ENCODE data around the gene IGFBP5.

IGFBP5 gene

GRCh38 chr2:216687646-216688045 lies 7.7 kb downstream of the IGFBP5 start:
- no peak for DNase-seq (ENCODE audit: low read depth)

- no peak for DNase-seq (ENCODE audit: low read depth)
Observed at GRCh38 chr2:216687111-216687510, 8.2 kb downstream of the IGFBP5 start.

DNA sequence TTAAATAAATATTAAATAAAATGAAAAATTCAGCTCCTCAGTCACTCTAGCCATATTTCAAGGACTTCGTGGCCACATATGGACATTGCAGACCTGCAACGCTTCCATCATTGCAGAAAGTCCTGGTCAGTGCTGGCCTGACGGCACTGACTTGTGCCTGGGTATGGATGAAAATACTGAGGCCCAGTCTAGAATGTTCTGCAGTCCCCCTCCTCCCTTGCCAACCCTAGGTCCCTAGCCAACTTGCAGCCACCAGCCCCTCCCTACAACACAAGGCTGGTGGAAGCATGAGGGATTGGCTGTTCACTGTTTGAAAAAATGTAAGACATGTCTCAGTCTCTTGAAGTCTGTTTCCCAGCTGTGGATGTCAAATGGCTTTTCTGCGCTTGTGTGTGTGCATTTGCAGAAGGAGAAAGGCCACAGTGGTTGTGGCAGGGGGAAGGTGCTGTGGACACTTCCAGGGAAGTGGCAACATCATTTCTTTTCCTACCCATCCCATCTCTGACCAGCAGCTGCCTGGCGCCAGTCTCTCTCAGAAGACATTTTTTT lies 9.9 kb downstream of the IGFBP5 start:
- DNase-seq (ENCODE audit: low read depth): no peak

GRCh38 chr2:216683846-216684245 lies 11.5 kb downstream of the IGFBP5 start:
- DNase-seq (ENCODE audit: low read depth): no peak

DNA sequence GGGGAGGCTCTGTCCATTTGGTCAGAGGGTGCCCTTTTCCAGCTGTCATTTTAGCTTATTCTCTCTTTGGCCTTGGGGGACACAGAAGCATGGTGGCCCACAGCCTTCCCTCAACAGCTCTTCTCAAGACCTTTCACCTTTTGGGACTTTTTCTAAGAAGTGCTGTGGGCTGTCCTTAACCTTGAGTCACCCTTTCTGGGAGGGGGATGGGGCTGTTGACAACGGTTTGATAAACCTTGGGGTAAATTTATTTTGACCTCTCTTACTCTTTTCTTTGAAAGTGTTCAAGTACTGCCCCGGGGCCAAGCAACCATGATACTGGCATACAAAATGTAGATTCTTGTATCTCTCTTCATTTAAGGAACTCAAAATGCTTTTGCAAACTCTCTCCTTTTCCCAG lies 13.7 kb downstream of the IGFBP5 start:
- no peak for DNase-seq (ENCODE audit: low read depth)

DNA sequence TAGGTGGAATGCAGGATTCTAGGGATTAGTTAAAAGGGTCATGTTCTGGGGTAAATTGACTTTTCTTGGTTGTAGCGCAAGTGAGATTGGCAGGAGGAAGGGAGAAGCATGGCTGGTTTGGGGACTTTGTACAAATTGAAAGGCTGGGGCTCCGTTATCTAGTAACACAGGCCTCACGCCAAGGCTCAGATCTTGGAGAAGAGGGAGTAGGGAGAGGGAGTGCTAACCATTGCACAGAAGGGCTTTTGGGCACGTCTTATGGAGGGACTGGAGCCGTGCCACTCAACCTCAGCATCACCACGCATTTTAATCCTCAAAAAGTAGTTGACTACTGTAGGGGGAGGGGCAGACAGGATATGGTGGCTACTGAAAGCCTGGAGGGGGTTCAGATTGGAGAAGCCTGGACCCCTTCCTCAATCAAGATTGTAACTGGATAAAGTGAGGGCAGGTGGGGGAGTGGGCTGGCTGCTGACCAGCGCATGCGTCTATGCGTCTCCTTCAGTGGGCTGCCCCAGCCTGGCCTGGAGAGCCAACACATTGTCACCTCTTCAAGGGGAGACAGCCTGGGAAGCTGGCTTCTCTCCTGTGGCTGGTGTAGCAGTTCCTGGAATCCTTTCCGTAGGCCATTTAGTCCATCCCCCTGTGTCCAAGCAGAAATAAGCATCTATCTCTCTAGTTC lies 14.3 kb downstream of the IGFBP5 start:
- DNase-seq (ENCODE audit: low read depth): no peak

- no peak for DNase-seq (ENCODE audit: low read depth)
Observed at GRCh38 chr2:216679658-216680024, 15.7 kb downstream of the IGFBP5 start.

GRCh38 chr2:216678813-216679657 lies 16.3 kb downstream of the IGFBP5 start:
- DNase-seq (ENCODE audit: low read depth): no peak

DNA sequence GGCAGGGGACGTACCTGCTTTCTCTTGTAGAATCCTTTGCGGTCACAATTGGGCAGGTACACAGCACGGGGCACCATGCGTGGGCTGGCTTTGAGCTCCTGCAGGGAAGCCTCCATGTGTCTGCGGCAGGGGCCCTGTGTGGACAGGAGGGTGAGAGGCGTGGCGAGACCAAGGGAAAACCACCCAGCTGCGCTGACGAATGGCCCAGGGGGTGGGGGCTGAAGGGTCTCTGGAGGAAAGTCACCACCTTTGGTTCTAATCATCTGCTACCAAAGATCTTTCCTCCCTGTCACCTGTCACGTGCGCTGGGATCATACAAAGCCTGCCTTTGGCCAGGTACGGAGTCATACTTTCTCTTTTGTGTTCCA lies 17.3 kb downstream of the IGFBP5 start:
- no peak for DNase-seq (ENCODE audit: low read depth)

GRCh38 chr2:216677439-216678097 lies 17.8 kb downstream of the IGFBP5 start:
- DNase-seq (ENCODE audit: low read depth): no peak

DNA sequence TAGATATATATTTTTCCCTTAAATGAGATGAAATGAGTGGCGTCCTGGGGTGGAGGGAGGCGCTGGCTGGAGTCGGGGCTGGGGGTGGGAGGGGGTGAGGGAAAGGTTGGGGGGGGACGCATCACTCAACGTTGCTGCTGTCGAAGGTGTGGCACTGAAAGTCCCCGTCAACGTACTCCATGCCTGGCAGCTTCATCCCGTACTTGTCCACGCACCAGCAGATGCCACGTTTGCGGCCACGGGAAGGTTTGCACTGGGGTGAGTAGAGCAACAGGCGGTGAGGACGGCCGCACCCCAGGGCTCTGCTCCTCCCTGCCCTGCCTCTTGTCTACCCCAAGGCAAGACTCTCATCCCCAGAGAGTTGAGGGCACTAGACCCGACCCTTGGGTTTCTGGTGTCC lies 18.7 kb downstream of the IGFBP5 start:
- no peak for DNase-seq (ENCODE audit: low read depth)

GRCh38 chr2:216674376-216674775 lies 21.0 kb downstream of the IGFBP5 start:
- DNase-seq (ENCODE audit: low read depth): no peak

DNA sequence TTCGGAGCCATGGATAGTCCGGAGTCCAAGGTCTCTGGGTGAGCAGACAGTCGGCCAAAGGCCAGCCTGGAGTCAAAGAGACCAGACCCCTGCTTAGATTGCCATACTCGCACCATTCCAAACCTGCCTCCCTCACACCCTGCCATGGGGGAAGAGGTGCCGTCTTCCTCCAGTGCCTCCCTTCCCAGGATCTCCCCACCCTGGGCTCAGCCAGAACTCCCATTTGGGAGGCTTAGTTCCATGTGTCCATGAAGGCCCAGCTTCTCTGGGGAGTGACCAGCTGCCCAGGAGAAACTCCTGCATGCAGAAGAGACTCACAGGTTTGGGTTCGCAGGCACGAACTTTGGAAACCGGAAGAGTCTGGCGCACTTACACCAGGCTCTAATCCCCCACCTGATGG lies 21.7 kb downstream of the IGFBP5 start:
- no peak for DNase-seq (ENCODE audit: low read depth)

DNA sequence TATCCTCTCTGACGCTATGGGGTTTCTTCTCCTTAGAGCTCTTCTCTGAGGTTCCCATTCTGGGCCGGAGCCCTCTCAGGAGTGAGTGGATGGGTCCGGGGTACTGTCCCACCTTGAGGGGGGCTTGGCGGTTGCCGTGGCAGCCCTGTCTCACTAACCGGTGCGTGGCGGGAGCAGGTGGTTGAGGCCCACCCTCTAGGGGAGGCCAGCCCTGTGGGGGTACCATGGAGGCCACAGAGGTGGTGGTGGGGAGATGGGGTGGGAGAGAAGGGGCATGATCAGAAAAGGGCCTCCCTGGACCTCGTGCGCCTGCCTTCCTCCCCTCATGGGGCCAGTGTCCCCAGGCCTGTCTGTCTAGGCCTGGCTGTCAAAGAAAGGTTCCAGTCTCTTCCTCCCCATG lies 22.3 kb downstream of the IGFBP5 start:
- DNase-seq (ENCODE audit: low read depth): no peak

GRCh38 chr2:216672466-216672865 lies 22.9 kb downstream of the IGFBP5 start:
- no peak for DNase-seq (ENCODE audit: low read depth)

DNA sequence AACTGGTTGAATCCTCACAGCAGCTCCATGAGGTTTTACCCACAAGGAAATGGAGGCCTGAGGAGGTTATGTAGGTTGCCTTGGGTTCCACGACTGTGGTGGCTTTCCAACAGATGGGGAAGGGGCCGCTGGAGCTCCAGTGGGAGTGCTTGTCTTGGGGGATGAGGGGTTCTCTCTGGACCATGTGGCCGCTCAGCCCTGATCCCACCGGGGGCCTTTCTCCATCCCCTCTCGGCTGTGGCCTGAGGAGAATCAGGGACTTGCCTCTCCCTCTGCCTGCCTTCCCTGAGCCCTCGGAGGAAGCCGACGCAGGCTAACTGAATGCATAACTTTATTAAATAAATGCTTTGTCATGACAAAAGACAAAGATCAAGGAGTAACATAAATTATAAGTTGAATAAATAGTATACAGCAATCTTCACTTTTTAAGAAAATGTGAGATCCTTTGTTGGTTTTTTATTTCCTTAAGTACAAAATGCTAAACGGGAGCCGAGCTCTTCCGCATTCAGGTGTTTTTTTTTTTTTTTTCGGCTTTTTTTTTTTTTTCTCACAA lies 23.5 kb downstream of the IGFBP5 start:
- no peak for DNase-seq (ENCODE audit: low read depth)

GRCh38 chr2:216671081-216671411 lies 24.3 kb downstream of the IGFBP5 start:
- DNase-seq (ENCODE audit: low read depth): no peak

DNA sequence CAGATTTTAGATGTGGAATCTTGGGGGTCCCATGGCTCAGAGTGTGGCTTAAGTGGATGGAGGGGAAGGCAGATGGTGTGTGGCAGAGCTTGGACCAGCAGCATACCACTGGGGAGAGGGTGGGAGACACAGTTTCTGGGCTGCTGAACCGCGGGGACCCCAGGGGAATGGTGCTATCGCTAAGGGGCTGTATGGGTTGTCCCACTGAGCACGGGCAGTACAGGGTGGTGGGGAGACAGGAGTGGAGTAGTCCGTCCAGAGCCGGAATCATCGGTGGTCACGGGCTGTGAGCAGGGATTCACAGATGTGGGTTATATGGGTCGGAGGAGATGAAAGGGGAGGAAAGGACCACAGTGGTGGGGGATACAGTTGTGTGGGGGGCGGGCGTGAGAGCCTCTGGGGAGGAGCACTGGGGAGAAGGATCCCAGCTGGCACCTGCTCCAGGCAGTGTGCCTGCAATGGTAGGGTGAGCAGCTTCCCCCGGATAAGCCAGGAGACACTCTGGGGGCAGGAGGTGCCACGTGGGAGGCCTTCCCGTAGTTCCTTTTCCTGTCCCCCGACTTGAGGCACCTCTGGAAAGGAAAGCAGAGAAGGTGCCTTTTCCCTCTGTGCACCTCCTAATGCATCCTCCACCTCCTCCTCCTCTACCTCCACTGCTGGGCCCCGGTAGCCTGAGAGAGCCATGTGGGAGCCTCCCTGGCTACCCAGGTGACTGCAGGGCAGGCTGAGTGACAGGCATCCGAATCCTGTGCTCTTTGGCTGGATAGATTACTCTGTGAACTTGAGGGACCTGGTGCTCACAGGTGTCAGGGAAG lies 24.9 kb downstream of the IGFBP5 start:
- DNase-seq (ENCODE audit: low read depth): no peak

GRCh38 chr2:216666461-216667233 lies 28.7 kb downstream of the IGFBP5 start:
- peak; percentile 27 for DNase-seq (ENCODE audit: low read depth)

GRCh38 chr2:216665717-216666116 lies 29.6 kb downstream of the IGFBP5 start:
- no peak for DNase-seq (ENCODE audit: low read depth)

GRCh38 chr2:216665242-216665641 lies 30.1 kb downstream of the IGFBP5 start:
- no peak for DNase-seq (ENCODE audit: low read depth)

All from activated T-helper 9 cell treated with anti-CD3 and anti-CD28 coated beads, Interleukin-2, amount 50 U/mL, for 16 hours (primary cell).